Natural killer cell (primary cell): ENCODE results near the gene USH2A. TPM values are rescaled to one million over a fixed set of nuclear protein-coding genes. Genes with fewer than 3 reads are reported as not detected.

ENCODE experiments used
- ATAC-seq, 3 donors: fragments of 150-1000 bp in 2 of 3; fragments of 200-7000 bp in 1 of 3; cut with Tn5 transposase; 1 replicate in 1 of 3; 2 replicates in 2 of 3; pipeline ENCODE4 v1.10.0; 2021; ENCODE audit warnings: mild to moderate bottlenecking in 2 of 3, moderate library complexity in 2 of 3
- DNase-seq, 2 donors: peaks; one replicate each; pipeline versions ENCODE4 v3.0.0 to v3.0.0-alpha.2; 2013 to 2021; ENCODE audit warnings: mixed read lengths in 1 of 2
- H3K27ac ChIP-seq: one replicate; pipeline ENCODE4 v1.5.1; 2013; ENCODE audit warnings: mild to moderate bottlenecking, low read length
- H3K27me3 ChIP-seq: one replicate; pipeline ENCODE4 v1.6.1; 2013; ENCODE audit warnings: low read length; ENCODE audit not compliant: control insufficient read depth, insufficient read depth
- H3K36me3 ChIP-seq: one replicate; pipeline ENCODE4 v1.6.1; 2013; ENCODE audit warnings: low read length; ENCODE audit not compliant: control insufficient read depth, insufficient read depth
- H3K4me1 ChIP-seq: one replicate; pipeline ENCODE4 v1.6.1; 2013; ENCODE audit warnings: low read length; ENCODE audit not compliant: control insufficient read depth, insufficient read depth
- H3K4me3 ChIP-seq: one replicate; pipeline ENCODE4 v1.5.1; 2013; ENCODE audit warnings: low read length
- H3K9me3 ChIP-seq: one replicate; pipeline ENCODE4 v1.6.1; 2013; ENCODE audit warnings: low read length; ENCODE audit not compliant: control insufficient read depth, insufficient read depth
- H3K27ac Mint-ChIP-seq, 2 donors: one replicate each; pipeline ENCODE4 v1.8.0; 2022; ENCODE audit warnings: mild to moderate bottlenecking in 2 of 2, mixed read lengths in 2 of 2, moderate library complexity in 1 of 2
- H3K27me3 Mint-ChIP-seq, 2 donors: one replicate each; pipeline ENCODE4 v1.8.0; 2022; ENCODE audit warnings: low read depth in 2 of 2, mixed read lengths in 2 of 2
- H3K36me3 Mint-ChIP-seq: one replicate; pipeline ENCODE4 v1.8.0; 2022; ENCODE audit warnings: mixed read lengths
- H3K4me1 Mint-ChIP-seq, 2 donors: one replicate each; pipeline ENCODE4 v1.8.0; 2022; ENCODE audit warnings: mixed read lengths in 2 of 2
- H3K4me3 Mint-ChIP-seq: one replicate; pipeline ENCODE4 v1.8.0; 2022; ENCODE audit warnings: mild to moderate bottlenecking, moderate library complexity, mixed read lengths
- H3K9me3 Mint-ChIP-seq, 2 donors: one replicate each; pipeline ENCODE4 v1.8.0; 2022; ENCODE audit warnings: mixed read lengths in 2 of 2
- CTCF ChIP-seq: fragments of 200-600 bp; IDR thresholded peaks from one replicate; pipeline ENCODE4 v1.8.0; 2022; ENCODE audit warnings: antibody characterized with exemption
- WGBS: methylation state at CpG from one replicate; pipeline ENCODE4 v1.1.7; 2013; ENCODE audit warnings: missing lambda C conversion rate; ENCODE audit not compliant: insufficient coverage; 5-methylcytosine and 5-hydroxymethylcytosine counted together
- intact Hi-C: fragments of 100-400 bp; cut with micrococcal nuclease; formaldehyde crosslinking; loops from one replicate; pipeline ENCODE4 v1.14.2; 2022
- total RNA-seq, 4 donors: library from RNA; stranded (reverse); fragments of 120-200 nt in 1 of 4; gene quantifications; one replicate each; pipeline versions ENCODE4 v1.2.3 to v1.2.4, GENCODE V29; 2013 to 2022

USH2A gene
- total RNA-seq, 3 donors from 2014 or later (not counting 1 experiment from before 2014, with no cell fraction given) = not detected

GRCh38 chr1:215635827-215636226, 787.4 kb downstream of the USH2A start:
- ATAC-seq (no peak), DNase-seq (no peak)
- no peaks in the 10 kb centered on the region for H3K36me3 ChIP-seq
- Mint-ChIP-seq H3K9me3 (peaks cover 0 to 6% of the 10 kb centered on the region in 2 donors), H3K36me3 (no peaks in the 10 kb centered on the region), H3K4me3 (no peak overlapping the region), H3K27me3 (no peaks in the 10 kb centered on the region), H3K27ac (no peak overlapping the region), H3K4me1 (no peaks in the 10 kb centered on the region)
- 98% methylated on average over 5 of the region's 6 CpGs for WGBS
- no peak overlapping the region for H3K4me3 ChIP-seq
- no peak overlapping the region for H3K27ac ChIP-seq
- TF ChIP-seq CTCF = no peak
- H3K27me3 ChIP-seq = no peaks in the 10 kb centered on the region
- H3K4me1 ChIP-seq = no peaks in the 10 kb centered on the region
- H3K9me3 ChIP-seq = no peaks in the 10 kb centered on the region
- intact Hi-C loops = no loop called here

- H3K4me3 Mint-ChIP-seq = no peak overlapping the region
- WGBS = 75% methylated on average over 3 of the region's 3 CpGs
Measured at GRCh38 chr1:215631489-215631888, 791.8 kb downstream of the USH2A start.

GRCh38 chr1:215631040-215631439, 792.2 kb downstream of the USH2A start:
- no peak overlapping the region for H3K4me3 Mint-ChIP-seq
- 76% methylated on average over 1 of the region's 1 CpG for WGBS
- no peaks in the 10 kb centered on the region for H3K4me1 Mint-ChIP-seq
- no peak for ATAC-seq
- no peak overlapping the region for H3K4me3 ChIP-seq
- no peak for DNase-seq
- intact Hi-C loops = no loop called here
- no peaks in the 10 kb centered on the region for H3K27me3 Mint-ChIP-seq
- no peaks in the 10 kb centered on the region for H3K27me3 ChIP-seq
- H3K27ac Mint-ChIP-seq = no peak overlapping the region
- no peaks in the 10 kb centered on the region for H3K4me1 ChIP-seq
- no peak overlapping the region for H3K27ac ChIP-seq
- no peaks in the 10 kb centered on the region for H3K36me3 Mint-ChIP-seq
- no peak for TF ChIP-seq CTCF
- no peaks in the 10 kb centered on the region for H3K36me3 ChIP-seq
- peaks cover 2 to 12% of the 10 kb centered on the region in 2 donors for H3K9me3 Mint-ChIP-seq
- no peaks in the 10 kb centered on the region for H3K9me3 ChIP-seq

More at GRCh38 chr1:215631489-215631888, 791.8 kb downstream of the USH2A start:
- H3K27ac Mint-ChIP-seq = no peak overlapping the region
- peaks cover 2 to 12% of the 10 kb centered on the region in 2 donors for H3K9me3 Mint-ChIP-seq
- ATAC-seq (no peak), DNase-seq (no peak)
- Histone ChIP-seq H3K27me3 (no peaks in the 10 kb centered on the region), H3K27ac (no peak overlapping the region), H3K4me3 (no peak overlapping the region), H3K4me1 (no peaks in the 10 kb centered on the region), H3K36me3 (no peaks in the 10 kb centered on the region), H3K9me3 (no peaks in the 10 kb centered on the region)
- no peak for TF ChIP-seq CTCF
- H3K36me3 Mint-ChIP-seq = no peaks in the 10 kb centered on the region
- no peaks in the 10 kb centered on the region for H3K27me3 Mint-ChIP-seq
- intact Hi-C loops = no loop called here
- H3K4me1 Mint-ChIP-seq = no peaks in the 10 kb centered on the region

GRCh38 chr1:215625949-215626348, 797.3 kb downstream of the USH2A start:
- no peak overlapping the region for H3K27ac ChIP-seq

More at GRCh38 chr1:215625949-215626348, 797.3 kb downstream of the USH2A start:
- Mint-ChIP-seq H3K4me3 (no peak overlapping the region), H3K27me3 (no peaks in the 10 kb centered on the region), H3K36me3 (no peaks in the 10 kb centered on the region), H3K27ac (no peak overlapping the region), H3K4me1 (no peaks in the 10 kb centered on the region), H3K9me3 (peaks cover 2 to 6% of the 10 kb centered on the region in 2 donors)
- no peak for ATAC-seq
- no peak for DNase-seq
- H3K36me3 ChIP-seq = no peaks in the 10 kb centered on the region
- no peak for TF ChIP-seq CTCF
- H3K27me3 ChIP-seq = no peaks in the 10 kb centered on the region
- intact Hi-C loops = no loop called here
- H3K9me3 ChIP-seq = no peaks in the 10 kb centered on the region
- H3K4me3 ChIP-seq = no peak overlapping the region
- no peaks in the 10 kb centered on the region for H3K4me1 ChIP-seq
